Karpas-422 (cell line): ENCODE measurements around the gene LGSN. TPM values are rescaled to one million over a fixed set of nuclear protein-coding genes. Genes with fewer than 3 reads are reported as not detected.
"Not testable (repeated sequence)": the region's sequence is repeated elsewhere in the genome, so short reads cannot be mapped to it uniquely, and the experiment has no call there.

Experiments
- DNase-seq: peaks from one replicate; pipeline ENCODE4 v3.0.0-alpha.2; 2015
- H2AFZ ChIP-seq: fragments of 200-600 bp; sonication (generic); 2 replicates; pipeline ENCODE4 v1.6.1; 2014; ENCODE audit warnings: antibody characterized with exemption, low read length, mixed read lengths
- H3K27ac ChIP-seq: fragments of 200-600 bp; sonication (generic); 2 replicates; pipeline ENCODE4 v1.5.1; 2014; ENCODE audit warnings: mild to moderate bottlenecking, low read length, moderate library complexity
- H3K27me3 ChIP-seq: fragments of 200-600 bp; sonication (generic); 2 replicates; pipeline ENCODE4 v1.6.1; 2014; ENCODE audit warnings: low read length, mixed read lengths
- H3K36me3 ChIP-seq: fragments of 200-600 bp; sonication (generic); 2 replicates; pipeline ENCODE4 v1.6.1; 2014; ENCODE audit warnings: low read length, mixed read lengths; ENCODE audit not compliant: insufficient read depth
- H3K4me1 ChIP-seq: fragments of 200-600 bp; sonication (generic); 2 replicates; pipeline ENCODE4 v1.6.1; 2014; ENCODE audit warnings: mild to moderate bottlenecking, low read length, mixed read lengths
- H3K4me2 ChIP-seq: fragments of 200-600 bp; sonication (generic); 2 replicates; pipeline ENCODE4 v1.6.1; 2014; ENCODE audit warnings: low read length, low read depth, mild to moderate bottlenecking; ENCODE audit not compliant: poor library complexity, severe bottlenecking
- H3K4me3 ChIP-seq: fragments of 200-600 bp; sonication (generic); 2 replicates; pipeline ENCODE4 v1.5.1; 2014; ENCODE audit warnings: mild to moderate bottlenecking, antibody characterized with exemption, low read length, mixed read lengths
- H3K79me2 ChIP-seq: fragments of 200-600 bp; sonication (generic); 2 replicates; pipeline ENCODE4 v1.6.1; 2014; ENCODE audit warnings: mild to moderate bottlenecking, low read length, mixed read lengths
- H3K9ac ChIP-seq: fragments of 200-600 bp; sonication (generic); 2 replicates; pipeline ENCODE4 v1.6.0; 2014; ENCODE audit warnings: low read length
- H3K9me2 ChIP-seq: fragments of 200-600 bp; sonication (generic), shearing (Covaris generic); replicated peaks from 2 replicates; pipeline ENCODE4 v1.6.0; 2014; ENCODE audit warnings: mild to moderate bottlenecking, low read length, moderate library complexity; ENCODE audit not compliant: insufficient read depth
- H3K9me3 ChIP-seq: fragments of 300-700, 200-600 bp; sonication (generic); 2 replicates; pipeline ENCODE4 v1.6.1; 2014; ENCODE audit warnings: low read length, mixed read lengths
- H4K20me1 ChIP-seq: fragments of 200-600 bp; sonication (generic); 2 replicates; pipeline ENCODE4 v1.6.1; 2014; ENCODE audit warnings: mild to moderate bottlenecking, antibody characterized with exemption, low read length, low read depth; ENCODE audit not compliant: insufficient read depth
- total RNA-seq: library from RNA; depleted of rRNA; stranded (reverse); fragments of >200 nt; shearing (Covaris generic); gene quantifications from 2 replicates; pipeline ENCODE4 v1.2.3, GENCODE V29; 2014; ENCODE audit warnings: low replicate concordance; rRNA removed

LGSN gene
- total RNA-seq = not detected in 2 replicates

- no peak within 1 kb of the TSS for H3K4me3 ChIP-seq
- H3K4me1 ChIP-seq = no peaks in the 10 kb centered on the region
- H3K27me3 ChIP-seq = no peaks in the 10 kb centered on the region
- H2AFZ ChIP-seq = no peak within 1 kb of the TSS
- no peaks in the 10 kb centered on the region for H3K9me3 ChIP-seq
- no peak within 1 kb of the TSS for H3K4me2 ChIP-seq
- DNase-seq = no peak
- H3K27ac ChIP-seq = no peak within 1 kb of the TSS
- no peaks in the 10 kb centered on the region for H3K9me2 ChIP-seq
- no peaks in the 10 kb centered on the region for H3K36me3 ChIP-seq
- H4K20me1 ChIP-seq = no peaks in the 10 kb centered on the region
- no peaks in the 10 kb centered on the region for H3K79me2 ChIP-seq
- no peak within 1 kb of the TSS for H3K9ac ChIP-seq
These were observed at the start of gene LGSN for GRCh38 chr6:63319939-63320338. LGSN (minus strand) TSS chr6:63319983; CDS start chr6:63319943, 40 bp downstream.

- H3K4me2 ChIP-seq = no peak overlapping the region
- H3K9me2 ChIP-seq = no peaks in the 10 kb centered on the region
- H3K79me2 ChIP-seq = no peaks in the 10 kb centered on the region
- no peaks in the 10 kb centered on the region for H3K4me1 ChIP-seq
- no peak overlapping the region for H2AFZ ChIP-seq
- no peaks in the 10 kb centered on the region for H3K9me3 ChIP-seq
- no peak overlapping the region for H3K27ac ChIP-seq
- no peak for DNase-seq
- H3K9ac ChIP-seq = no peak overlapping the region
- no peaks in the 10 kb centered on the region for H3K36me3 ChIP-seq
- no peaks in the 10 kb centered on the region for H3K27me3 ChIP-seq
- no peaks in the 10 kb centered on the region for H4K20me1 ChIP-seq
- H3K4me3 ChIP-seq = no peak overlapping the region
These were observed 48.6 kb upstream of the LGSN start for GRCh38 chr6:63368347-63368746.

DNA sequence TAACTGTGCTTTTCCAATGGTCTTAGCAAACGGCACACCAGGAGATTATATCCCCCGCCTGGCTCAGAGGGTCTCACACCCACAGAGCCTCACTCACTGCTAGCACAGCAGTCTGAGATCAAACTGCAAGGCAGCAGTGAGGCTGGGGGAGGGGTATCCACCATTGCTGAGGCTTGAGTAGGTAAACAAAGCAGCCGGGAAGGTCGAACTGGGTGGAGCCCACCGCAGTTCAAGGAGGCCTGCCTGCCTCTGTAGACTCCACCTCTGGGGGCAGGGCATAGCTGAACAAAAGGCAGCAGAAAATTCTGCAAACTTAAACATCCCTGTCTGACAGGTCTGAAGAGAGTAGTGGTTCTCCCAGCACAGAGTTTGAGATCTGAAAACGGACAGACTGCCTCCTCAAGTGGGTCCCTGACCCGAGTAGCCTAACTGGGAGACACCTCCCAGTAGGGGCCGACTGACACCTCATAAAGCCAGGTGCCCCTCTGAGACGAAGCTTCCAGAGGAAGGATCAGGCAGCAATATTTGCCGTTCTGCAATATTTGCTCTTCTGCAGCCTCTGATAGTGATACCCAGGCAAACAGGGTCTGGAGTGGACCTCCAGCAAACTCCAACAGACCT is 42.8 kb upstream of the LGSN start:
- H3K79me2 ChIP-seq, H3K4me3 ChIP-seq, H3K9ac ChIP-seq, H4K20me1 ChIP-seq, H3K9me3 ChIP-seq, DNase-seq, H2AFZ ChIP-seq, H3K4me2 ChIP-seq, H3K9me2 ChIP-seq, H3K4me1 ChIP-seq, H3K36me3 ChIP-seq, H3K27me3 ChIP-seq, H3K27ac ChIP-seq: not testable (repeated sequence)

GRCh38 chr6:63357384-63357783 is 37.6 kb upstream of the LGSN start:
- H3K79me2 ChIP-seq, H3K9me3 ChIP-seq, H3K4me2 ChIP-seq, H3K27ac ChIP-seq, H4K20me1 ChIP-seq, H3K9me2 ChIP-seq, DNase-seq, H3K27me3 ChIP-seq, H3K4me3 ChIP-seq, H3K36me3 ChIP-seq, H3K9ac ChIP-seq, H2AFZ ChIP-seq: not testable (repeated sequence)
- peaks cover 12% of the 10 kb centered on the region for H3K4me1 ChIP-seq

GRCh38 chr6:63355632-63356031 is 35.8 kb upstream of the LGSN start:
- H3K4me2 ChIP-seq = no peak overlapping the region
- H3K4me3 ChIP-seq = no peak overlapping the region
- H3K9ac ChIP-seq = no peak overlapping the region
- no peak for DNase-seq
- peaks cover 15% of the 10 kb centered on the region for H3K4me1 ChIP-seq
- no peak overlapping the region for H2AFZ ChIP-seq
- H3K36me3 ChIP-seq = no peaks in the 10 kb centered on the region
- H3K79me2 ChIP-seq = no peaks in the 10 kb centered on the region
- no peaks in the 10 kb centered on the region for H3K27me3 ChIP-seq
- no peaks in the 10 kb centered on the region for H3K9me2 ChIP-seq
- H4K20me1 ChIP-seq = no peaks in the 10 kb centered on the region
- no peaks in the 10 kb centered on the region for H3K9me3 ChIP-seq
- no peak overlapping the region for H3K27ac ChIP-seq

DNA sequence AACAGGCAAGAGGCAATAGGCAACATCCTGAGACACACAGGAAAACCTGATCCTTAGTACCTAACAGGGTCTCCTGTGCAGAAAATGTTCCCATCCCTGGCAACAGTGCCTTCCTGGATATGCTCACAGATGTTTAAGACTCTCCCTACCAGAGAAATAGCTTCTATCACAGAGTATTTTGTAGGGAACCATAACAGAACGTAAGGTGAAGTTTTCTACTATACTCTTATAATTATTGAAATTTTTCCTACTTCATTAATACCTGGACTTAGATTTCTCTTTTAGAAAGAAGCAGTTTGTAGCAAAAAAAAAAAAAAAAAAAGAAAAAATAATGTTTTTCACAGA is 33.5 kb upstream of the LGSN start:
- H3K9me2 ChIP-seq = no peaks in the 10 kb centered on the region
- H3K9me3 ChIP-seq = no peaks in the 10 kb centered on the region
- peak overlapping the region; percentile 51 for H3K4me2 ChIP-seq
- H4K20me1 ChIP-seq = no peaks in the 10 kb centered on the region
- H2AFZ ChIP-seq = no peak overlapping the region
- H3K4me1 ChIP-seq = peaks cover 15% of the 10 kb centered on the region
- DNase-seq = no peak
- no peaks in the 10 kb centered on the region for H3K79me2 ChIP-seq
- H3K27me3 ChIP-seq = no peaks in the 10 kb centered on the region
- peak overlapping the region; percentile 12; the same call in 1 of the 2 replicates for H3K4me3 ChIP-seq
- no peaks in the 10 kb centered on the region for H3K36me3 ChIP-seq
- no peak overlapping the region for H3K27ac ChIP-seq
- H3K9ac ChIP-seq = no peak overlapping the region

- peak; percentile 75 for DNase-seq
- no peak overlapping the region for H3K9ac ChIP-seq
These were observed 32.9 kb upstream of the LGSN start for GRCh38 chr6:63352544-63353285.

DNA sequence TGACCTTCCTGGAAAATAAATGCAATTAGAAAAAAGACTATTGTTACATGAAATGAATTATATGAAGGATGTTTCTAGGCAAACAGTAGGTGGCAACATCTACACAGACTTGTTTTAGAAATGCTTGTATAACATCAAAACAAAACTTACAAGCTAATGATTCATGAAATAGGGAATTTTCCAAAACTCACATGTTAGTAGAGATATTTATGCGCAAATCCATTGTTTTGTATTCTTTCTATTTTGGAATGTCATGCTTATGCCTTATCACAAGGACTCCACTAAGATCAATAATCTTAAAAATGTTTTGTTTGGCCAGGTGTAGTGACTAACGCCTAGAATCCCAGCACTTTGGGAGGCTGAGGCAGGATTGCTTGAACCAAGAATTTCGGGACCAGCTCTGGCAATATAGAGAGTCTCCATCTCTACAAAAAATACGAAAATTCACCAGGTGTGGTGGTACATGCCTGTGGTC is 32.3 kb upstream of the LGSN start:
- no peaks in the 10 kb centered on the region for H3K27me3 ChIP-seq
- H3K9me2 ChIP-seq = no peaks in the 10 kb centered on the region
- H4K20me1 ChIP-seq = no peaks in the 10 kb centered on the region
- peak overlapping the region; percentile 51 for H3K4me2 ChIP-seq
- H3K36me3 ChIP-seq = no peaks in the 10 kb centered on the region
- H3K4me1 ChIP-seq = peaks cover 15% of the 10 kb centered on the region
- no peak overlapping the region for H2AFZ ChIP-seq
- H3K9ac ChIP-seq = no peak overlapping the region
- no peak overlapping the region for H3K27ac ChIP-seq
- no peaks in the 10 kb centered on the region for H3K9me3 ChIP-seq
- H3K79me2 ChIP-seq = no peaks in the 10 kb centered on the region
- H3K4me3 ChIP-seq = no peak overlapping the region
- DNase-seq = peak; percentile 44

More at GRCh38 chr6:63352544-63353285, 32.9 kb upstream of the LGSN start:
- Histone ChIP-seq H3K9me3 (no peaks in the 10 kb centered on the region), H3K27me3 (no peaks in the 10 kb centered on the region), H3K4me3 (peak overlapping the region; percentile 12; the same call in 1 of the 2 replicates), H3K9me2 (no peaks in the 10 kb centered on the region), H3K4me1 (peaks cover 15% of the 10 kb centered on the region), H3K79me2 (no peaks in the 10 kb centered on the region), H2AFZ (no peak overlapping the region), H3K4me2 (peak overlapping the region; percentile 51), H3K27ac (no peak overlapping the region), H3K36me3 (no peaks in the 10 kb centered on the region), H4K20me1 (no peaks in the 10 kb centered on the region)
